EL (cell line): ENCODE results near the gene THOC6.
"Not testable (repeated sequence)": the region's sequence is repeated elsewhere in the genome, so short reads cannot be mapped to it uniquely, and the experiment has no call there.

Experiments
- DNase-seq: peaks from one replicate; pipeline ENCODE4 v3.0.0-alpha.2; 2016

Gene THOC6

DNA sequence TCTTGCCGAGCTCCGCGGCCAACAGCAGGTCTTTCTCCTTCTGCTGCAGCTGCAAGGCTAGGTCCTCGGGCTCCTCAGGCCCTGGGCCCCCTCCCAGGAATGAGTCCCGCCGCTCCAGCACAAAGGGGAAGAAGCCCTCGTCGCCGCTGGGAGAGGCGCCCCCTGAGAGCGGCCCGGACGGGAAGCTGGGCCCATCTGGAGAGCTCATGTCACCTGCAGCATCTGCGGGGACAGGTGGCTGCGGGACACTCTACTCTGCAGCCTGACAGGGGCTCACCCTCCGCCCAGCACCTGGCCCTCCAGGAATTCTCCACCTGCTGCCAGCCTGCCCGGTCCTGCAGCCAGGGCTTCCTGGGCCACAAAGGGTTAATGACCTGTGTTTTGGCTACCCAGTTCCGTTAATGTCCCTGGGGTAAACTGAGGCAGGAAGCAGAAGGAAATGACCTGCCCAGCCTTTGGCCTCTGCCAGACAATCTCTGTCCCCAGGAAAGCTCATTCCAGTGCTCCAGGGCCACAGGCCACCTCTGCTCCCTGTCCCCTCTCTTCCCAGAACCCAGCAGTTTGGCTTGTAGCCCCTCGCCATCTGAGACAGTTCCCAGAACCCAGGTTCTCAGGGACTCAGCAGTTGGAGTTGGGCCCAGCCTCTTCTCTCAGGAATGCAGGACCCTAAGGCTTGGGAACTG, 11.6 kb downstream of the THOC6 start:
- DNase-seq = no peak

DNA sequence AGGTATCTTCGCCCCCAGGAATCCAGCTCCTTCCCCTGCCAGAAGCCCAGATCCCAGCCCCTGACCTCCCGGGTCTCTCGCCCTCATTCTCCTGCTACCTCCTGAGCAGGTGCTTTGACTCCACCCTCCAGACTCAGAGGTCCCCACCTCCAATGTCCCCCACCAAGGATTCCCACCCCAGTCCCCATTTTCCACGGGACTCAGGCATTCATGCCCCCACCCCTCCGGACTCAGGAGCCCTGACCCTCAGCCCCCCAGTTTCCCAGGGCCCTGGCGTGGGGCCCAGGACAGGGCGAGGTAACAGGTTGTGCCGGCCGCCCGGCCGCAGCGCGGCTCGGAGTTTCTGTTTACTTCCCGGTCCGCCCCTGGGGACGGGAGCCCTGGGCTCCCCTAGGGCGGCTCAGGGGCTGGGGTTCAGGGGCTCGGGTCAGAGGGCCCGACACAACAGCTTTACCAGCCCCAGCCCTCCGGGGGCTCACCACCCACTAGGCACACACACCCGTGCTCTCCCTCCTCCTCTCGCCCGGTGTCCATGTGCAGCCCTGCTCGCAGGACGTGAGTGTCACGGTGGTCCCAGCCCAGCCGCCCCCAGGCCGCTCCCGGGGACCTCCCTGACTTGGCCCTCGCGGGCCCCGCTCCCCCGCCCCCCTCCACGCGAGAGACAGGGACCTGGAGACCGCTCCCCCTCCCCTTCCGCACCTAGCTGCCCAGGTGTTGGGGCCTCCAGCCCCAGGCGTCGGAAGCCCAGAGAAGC, 12.3 kb downstream of the THOC6 start:
- no peak for DNase-seq

DNA sequence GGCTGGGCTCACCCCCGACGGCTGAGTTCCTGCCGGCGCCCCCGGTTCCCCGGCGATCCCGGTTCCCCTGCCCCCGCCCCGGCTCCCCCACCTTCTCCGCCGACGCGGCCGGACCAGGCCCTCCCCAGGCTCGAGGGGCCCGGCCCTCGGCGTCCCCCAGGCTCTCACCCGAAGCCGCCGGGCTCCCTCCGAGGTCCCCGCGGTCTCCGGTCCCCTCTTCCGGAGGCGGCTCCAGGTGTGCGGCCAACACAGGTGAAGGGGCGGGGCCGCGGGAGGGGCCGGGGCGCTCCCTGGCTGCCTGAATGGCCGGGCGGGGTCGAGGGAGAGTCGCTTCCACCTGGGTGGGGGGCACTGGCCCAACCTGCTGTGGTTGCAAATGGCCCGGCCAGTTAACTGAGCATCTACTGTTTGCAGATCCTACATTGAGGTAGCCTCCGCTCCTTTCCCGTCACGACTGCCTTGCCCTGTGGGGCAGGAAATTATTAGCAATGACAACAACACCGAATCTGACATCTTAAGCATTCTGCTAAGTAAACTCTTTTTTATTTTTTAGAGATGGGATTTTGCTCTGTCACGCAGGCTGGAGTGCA, 13.0 kb downstream of the THOC6 start, which contains the start of gene BICDL2:
BICDL2 (minus strand) TSS at position 219 of the 590 bp plus-strand sequence. CDS start 1,448 bp downstream, outside the sequence.
- DNase-seq = no peak

DNA sequence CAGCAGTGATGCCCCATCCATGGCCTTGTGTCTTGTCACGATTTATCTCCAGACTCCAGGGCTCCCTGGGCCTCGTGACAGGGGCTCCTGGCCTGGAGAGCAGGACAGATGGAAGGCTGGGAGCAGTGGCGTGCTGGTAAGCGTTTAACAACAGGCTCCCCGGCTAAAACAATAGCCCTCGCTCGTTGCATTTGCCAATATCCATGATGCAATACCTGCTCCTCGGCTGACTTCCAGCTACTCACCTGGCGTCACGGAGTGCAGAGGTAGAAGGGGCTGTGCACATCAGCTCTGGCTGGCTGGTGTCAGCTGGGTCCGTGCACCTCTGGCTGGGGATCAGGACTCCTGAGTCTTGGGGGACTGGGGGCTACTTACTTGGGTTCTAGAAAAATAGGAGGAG, 14.4 kb downstream of the THOC6 start:
- DNase-seq = no peak

DNA sequence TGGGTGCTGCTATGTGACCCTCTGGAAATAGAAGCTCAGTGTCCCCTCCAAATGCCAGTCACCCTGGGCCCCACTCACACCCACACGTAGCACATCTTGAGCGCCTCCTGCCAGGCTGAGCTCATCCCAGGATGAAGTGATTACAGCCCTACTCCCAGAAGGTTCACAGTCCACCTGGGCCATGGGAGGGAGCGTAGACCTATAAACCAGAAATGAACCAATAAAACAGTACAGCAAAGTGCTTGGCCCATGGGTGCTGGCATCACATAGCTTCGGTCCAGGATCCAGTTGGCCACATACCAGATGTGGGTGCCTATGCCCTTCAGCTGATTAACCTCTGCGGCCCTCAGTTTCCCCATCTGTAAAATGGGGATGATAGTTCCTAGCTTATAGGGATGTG, 15.1 kb downstream of the THOC6 start:
- DNase-seq = no peak

DNA sequence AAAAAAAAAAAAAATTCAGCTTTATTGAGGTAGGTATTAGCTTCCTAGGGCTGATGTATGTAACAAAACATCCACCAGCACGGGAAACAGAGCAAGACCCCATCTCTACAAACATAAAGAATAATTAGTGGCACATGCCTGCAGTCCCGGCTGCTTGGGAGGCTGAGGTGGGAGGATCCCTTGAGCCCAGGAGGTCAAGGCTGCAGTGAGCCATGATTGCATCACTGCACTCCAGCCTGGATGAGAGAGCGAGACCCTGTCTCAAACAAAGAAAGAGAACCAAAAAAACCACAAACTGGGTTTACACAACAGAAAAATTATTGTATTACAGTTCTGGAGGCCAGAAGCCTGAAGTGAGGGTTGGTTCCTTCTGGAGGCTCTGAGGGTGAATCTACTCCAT, 18.5 kb downstream of the THOC6 start:
- DNase-seq = no peak

DNA sequence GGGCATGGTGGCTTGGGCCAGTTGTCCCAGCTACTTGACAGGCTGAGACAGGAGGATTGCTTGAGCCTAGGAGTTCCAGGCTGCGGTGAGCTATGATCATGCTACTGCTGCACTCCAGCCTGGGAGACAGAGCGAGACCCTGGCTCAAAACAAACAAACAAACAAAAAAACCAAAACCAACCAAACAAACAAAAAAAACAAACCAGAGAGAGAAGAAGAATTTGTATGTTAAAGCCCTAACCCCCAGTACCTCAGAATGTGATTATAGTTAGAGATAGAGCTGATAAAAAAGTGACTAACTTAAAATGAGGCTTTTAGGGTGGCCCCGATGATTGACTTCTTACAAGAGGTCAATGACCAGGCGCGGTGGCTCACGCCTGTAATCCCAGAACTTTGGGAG, 20.9 kb downstream of the THOC6 start:
- DNase-seq = no peak

DNA sequence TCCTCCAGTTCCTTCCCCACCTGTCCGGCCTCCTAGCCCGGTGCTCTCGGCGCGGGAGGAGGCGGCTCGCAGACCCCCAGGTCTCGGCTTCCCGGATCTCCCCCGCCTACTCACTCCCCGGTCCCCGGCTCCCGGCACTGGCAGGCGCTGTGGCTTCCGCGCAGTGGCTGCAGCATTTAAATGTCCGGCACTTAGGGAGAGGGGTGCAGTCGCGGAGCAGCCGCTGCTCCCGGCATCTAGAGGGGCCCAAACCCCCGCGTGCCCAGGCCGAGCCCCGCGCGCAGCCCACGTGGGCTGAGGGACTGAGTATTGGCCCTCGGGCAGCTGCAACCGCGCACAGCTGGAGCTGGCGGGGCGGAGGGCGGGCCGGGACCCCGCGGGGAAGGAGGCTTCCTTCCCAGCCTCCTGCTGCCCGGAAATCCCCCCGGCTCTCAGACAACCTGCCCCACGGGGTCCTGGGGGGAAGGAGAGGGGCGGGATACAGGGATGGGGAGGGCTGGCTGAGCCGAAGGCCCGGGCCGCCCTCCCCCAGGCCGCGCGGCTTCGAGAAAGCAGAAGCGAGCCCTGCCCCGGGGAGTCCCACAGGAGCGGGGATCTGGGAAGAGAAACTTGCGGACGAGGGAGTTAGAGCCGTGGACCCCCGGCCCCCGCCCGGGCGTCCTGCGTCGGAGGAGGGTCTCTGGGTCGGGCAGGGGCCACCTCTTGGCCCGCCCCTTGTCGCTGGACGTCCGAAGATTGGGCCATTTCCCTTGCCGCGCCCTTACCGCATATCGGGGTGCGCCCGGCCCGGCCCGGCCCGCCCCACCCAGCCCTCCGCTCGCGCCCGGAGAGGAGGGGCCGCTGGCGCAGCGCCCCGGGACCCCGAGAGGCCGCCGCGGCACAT, 22.2 kb downstream of the THOC6 start, which contains the start of gene MMP25:
MMP25 (plus strand) TSS at position 804 of the 883 bp plus-strand sequence. CDS start 357 bp downstream, outside the sequence.
- DNase-seq = no peak

DNA sequence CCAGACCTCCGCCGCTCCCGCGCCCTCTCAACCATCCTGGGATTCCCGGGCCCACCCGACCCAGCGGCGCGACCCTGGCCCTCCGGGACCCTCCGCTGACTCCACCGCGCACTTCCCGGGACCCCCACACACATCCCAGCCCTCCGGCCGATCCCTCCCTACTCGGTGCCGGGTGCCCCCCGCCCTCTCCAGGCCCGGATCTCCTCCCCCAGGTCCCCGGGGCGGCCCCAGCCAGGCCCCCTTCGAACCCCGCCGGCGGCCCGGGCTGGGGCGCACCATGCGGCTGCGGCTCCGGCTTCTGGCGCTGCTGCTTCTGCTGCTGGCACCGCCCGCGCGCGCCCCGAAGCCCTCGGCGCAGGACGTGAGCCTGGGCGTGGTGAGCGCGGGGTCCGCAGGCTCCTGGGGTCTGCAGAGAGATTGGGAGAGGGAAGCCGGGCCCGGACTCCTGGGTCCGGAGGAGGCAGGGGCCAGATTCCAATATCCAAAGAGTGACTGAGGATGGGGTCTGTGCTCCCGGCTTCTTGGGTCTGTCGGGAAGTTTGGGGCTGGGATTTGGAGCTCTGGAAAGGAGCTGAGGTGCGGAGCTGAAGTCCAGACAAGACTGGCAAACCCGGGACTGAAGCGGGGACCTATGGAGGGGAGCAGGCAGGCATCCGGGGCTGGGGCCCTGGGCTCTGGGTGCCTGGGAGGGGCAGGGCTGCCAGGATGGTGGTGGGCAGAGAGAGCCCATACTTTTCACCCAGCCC, 23.0 kb downstream of the THOC6 start:
- DNase-seq = no peak

DNA sequence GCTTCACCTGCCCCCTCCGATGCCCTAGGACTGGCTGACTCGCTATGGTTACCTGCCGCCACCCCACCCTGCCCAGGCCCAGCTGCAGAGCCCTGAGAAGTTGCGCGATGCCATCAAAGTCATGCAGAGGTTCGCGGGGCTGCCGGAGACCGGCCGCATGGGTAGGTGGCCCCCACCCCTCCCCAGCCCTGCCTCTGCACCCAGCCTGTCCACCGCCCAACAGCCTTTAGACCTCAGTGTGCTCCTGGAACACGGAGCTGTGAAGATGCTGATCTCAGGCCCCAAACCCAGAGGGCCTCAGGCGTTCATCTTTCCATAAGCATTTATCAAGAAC, 23.5 kb downstream of the THOC6 start:
- no peak for DNase-seq

DNA sequence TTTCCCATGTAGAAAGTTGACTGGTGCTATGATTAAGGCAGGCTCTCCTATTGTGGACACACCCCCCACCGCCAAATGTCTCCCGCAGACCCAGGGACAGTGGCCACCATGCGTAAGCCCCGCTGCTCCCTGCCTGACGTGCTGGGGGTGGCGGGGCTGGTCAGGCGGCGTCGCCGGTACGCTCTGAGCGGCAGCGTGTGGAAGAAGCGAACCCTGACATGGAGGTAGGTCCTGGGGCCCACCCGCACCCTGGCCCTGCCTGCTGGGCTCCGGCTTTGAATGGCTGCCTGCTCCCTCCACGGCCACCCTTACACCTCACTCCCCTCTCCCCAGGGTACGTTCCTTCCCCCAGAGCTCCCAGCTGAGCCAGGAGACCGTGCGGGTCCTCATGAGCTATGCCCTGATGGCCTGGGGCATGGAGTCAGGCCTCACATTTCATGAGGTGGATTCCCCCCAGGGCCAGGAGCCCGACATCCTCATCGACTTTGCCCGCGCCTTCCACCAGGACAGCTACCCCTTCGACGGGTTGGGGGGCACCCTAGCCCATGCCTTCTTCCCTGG, 26.2 kb downstream of the THOC6 start:
- no peak for DNase-seq

DNA sequence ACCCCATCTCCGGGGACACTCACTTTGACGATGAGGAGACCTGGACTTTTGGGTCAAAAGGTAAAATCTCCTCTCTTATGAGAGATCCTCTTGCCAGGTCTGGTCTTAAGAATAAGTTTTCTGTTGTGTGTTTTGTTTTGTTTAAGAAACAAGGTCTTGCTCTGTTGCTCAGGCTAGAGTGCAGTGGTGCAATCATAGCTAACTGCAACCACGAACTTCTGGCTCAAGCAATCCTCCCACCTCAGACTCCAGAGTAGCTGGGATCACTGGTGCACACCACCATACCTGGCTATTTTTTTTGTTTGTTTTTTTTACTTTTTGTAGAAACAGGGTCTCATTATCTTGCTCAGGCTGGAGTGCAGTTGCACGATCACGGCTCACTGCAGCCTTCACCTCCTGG, 26.7 kb downstream of the THOC6 start:
- DNase-seq = no peak

DNA sequence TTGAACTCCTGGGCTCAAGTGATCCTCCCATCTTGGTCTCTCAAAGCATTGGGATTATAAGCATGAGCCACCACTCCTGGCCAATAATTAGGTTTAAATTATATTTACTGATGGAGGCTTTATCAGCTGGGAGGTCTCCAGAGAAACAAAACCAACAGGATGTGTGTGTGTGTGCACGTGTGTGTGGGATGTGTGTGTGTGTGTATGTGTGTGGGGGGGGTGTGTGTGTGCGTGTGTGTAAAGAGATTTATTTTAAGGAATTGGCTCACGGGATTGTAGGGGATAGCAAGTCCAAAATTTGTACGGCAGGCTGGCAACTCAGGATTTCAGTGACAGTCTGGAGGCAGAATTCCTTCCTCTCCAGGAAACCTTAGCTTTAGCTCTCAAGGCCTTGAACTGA, 27.2 kb downstream of the THOC6 start:
- no peak for DNase-seq

DNA sequence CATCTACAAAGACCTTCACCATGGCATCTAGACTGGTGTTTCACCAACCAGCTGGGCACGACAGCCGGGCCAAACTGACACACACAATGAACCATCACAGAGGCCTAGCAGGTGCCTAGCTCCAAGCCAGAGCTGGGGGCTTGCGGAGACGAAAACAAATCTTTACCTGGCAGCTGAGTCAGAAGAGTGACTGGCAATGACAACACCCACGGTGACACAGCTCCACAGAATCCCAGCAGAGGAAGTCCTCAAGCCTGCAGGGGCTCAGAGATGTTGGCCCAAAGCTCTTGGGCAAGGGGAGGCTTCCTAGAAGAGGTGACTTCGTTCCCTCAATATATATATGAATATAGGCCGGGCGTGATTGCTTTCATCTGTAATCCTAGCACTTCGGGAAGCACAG, 27.7 kb downstream of the THOC6 start:
- no peak for DNase-seq

DNA sequence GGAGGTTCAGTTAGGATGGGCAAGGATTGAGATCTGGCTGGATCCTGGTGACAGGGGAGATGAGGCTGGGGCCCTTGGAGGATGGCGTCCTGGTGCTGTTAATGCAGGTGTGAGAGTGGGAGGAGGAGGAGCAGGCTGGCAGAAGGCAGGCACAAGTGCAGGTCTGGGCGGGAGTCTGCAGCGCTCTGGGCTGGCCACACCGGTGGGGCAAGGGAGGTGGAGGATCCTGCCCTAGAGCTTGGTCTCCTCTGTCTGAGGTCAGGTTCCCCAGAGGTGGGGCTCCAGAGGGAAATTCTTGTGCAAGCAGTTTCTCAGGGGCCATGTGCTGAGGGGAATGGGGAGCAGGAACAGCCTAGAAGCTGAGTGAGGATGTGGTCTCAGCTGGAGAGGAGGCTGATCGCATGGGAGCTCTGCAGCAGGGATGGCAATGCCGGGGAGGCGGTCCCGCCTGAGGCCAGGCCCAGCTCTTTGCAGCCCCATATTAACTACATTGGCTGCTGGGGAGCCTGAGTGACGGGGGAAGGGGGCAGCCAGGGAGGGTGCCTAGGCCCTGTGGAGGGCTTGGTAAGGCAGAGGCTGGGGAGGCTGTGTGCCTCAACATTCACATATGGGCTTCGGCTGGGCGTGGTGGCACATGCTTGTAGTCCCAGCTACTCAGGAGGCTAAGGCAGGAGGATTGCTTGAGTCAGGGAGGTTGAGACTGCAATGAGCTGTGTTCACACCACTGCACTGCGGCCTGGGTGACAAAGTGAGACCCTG, 28.9 kb downstream of the THOC6 start:
- not testable (repeated sequence) for DNase-seq

DNA sequence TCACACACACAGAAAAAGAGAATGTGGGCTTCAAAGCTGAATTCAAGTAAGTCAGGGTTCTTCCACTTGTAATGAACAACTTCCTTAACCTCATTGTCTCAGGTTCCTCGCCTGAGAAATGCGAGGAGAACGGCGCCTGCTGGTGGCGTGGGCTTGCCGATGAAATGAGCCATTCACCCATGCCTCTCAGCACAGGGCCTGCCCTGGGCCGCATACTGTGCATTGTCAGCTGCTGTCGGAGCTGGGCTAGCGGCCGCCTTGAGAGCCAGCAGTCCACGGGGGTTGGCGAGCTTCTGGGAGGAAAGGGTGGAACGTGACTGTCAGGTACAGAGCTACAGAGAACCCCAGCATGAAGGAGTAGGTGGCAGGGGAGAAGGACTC, 29.5 kb downstream of the THOC6 start:
- not testable (repeated sequence) for DNase-seq

DNA sequence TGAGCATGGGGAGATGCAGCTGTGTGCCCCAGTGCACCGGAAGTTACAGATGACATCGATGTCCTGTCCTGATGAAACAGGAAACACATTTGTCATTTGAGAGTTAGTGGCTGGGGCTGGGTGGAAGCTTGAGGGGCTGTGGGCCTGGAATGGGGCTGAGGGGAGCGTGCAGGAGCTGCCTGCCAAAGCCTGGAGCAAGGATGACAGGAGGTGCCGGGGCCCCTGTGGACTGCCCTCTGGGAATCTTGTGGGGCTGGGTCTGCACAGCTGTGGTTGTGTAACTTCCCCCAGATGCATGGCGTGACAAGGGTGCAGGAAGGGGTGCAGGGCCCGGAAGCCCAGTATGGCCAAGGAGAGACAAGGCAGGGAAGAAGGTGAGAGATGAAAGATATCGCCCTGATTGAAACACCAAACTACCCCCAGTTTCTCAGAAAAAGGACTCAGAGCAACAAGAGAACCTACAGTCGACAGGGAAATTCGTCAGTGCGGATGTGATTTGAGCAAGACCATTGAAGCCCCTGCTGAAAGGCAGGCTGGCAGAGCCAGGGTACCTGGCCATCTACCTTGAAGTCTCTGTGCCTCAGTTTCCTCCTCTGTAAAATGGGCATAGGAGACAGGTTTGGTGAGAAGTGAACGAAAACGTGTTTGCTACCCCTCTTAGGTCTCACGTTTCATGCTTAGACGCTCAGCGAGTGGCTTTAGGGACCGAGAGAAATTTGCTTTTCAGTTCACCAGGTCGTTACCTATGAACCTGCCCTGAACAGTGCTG, 31.3 kb downstream of the THOC6 start:
- no peak for DNase-seq

DNA sequence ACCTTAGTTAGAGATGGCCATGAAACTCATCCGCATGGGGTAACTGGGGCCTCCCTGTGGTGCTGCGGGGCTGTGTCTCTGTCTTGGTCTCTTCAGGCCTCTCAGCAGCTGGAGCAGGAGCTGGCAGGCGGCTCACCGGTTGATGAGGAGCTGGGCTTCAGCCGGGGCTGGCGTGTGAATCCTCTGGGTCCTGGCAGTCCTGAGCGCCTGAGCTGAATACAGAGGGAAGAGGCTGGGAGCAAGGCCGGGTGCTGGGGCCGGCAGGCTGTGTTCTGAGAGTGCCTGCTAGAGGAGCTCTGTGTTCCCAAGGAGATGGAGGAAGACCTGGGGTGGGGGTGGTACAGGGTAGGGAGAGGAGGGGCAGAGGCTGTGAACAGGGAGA, 31.9 kb downstream of the THOC6 start:
- DNase-seq = not testable (repeated sequence)

DNA sequence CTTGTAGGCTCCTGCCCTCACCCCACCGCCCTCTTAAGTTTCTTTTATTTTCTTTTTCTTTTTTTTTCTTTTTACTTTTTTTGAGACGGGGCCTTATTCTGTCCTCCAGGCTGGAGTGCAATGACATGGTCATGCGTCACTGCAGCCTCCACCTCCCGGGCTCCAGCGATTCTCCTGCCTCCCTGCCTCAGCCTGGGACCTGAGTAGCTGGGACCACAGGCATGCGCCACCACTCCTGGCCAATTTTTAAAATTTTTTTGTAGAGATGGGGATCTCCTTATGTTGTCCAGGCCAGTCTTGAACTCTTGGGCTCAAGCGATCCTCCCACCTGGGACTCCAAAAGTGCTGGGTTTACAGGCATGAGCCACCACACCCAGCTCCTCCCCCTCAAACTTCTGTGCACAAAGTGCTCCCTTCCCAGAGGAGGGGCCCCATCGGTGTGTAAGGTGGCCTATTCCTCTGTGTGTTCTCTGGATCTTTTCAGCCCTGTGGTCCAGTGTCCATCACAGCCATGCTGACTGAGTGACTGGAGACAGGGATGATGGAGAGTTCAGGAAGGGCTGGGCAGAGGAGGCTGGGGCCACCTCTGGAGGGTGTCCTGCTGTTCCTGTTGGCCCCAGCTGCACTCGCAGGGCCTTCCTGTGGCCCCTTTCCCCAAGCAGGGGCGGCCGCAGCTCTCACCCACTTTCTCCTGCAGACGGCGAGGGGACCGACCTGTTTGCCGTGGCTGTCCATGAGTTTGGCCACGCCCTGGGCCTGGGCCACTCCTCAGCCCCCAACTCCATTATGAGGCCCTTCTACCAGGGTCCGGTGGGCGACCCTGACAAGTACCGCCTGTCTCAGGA, 32.7 kb downstream of the THOC6 start:
- DNase-seq = no peak
